SK-N-SH (cell line): ENCODE results near the gene BBS2. TPM values are rescaled to one million over a fixed set of nuclear protein-coding genes. Genes with fewer than 3 reads are reported as not detected.

Source experiments
- CTCF ChIA-PET: fragments of 300-600, 350-600 bp; formaldehyde crosslinking; extraction: SDS; loops from one replicate; lab custom pipeline; 2021; lab: Yijun Ruan, JAX
- POLR2A ChIA-PET: fragments of 350-600 bp; sonication (Branson Sonifier 250); formaldehyde crosslinking; extraction: SDS; loops from one replicate; lab custom pipeline; 2020; ENCODE audit warnings: antibody characterized with exemption, inconsistent platforms; lab: Yijun Ruan, JAX
- DNase-seq: peaks from one replicate; pipeline ENCODE4 v3.0.0; 2012
- H2AFZ ChIP-seq: fragments of 200-600 bp; sonication (generic); 2 replicates; pipeline ENCODE4 v1.8.1; 2016; ENCODE audit warnings: antibody characterized with exemption, mild to moderate bottlenecking, low read depth
- H3F3A ChIP-seq: fragments of 200-600 bp; sonication (generic); replicated peaks from 2 replicates; pipeline ENCODE3; 2016; ENCODE audit warnings: antibody characterized with exemption, mild to moderate bottlenecking; ENCODE audit not compliant: insufficient read depth
- H3K27ac ChIP-seq, 2 experiments: fragments of 200-500 bp in 1 of 2; fragments of 200-600 bp in 1 of 2; sonication (Bioruptor generic) in 1 of 2; sonication (generic), shearing (Covaris generic) in 1 of 2; 2 replicates each; pipeline versions ENCODE4 v1.5.1 to v1.6.1; 2014 to 2016; ENCODE audit warnings: low read depth in 2 of 2, inconsistent platforms in 1 of 2, low read length in 1 of 2, mild to moderate bottlenecking in 1 of 2, mixed read lengths in 1 of 2
- H3K27me3 ChIP-seq: fragments of 200-600 bp; sonication (generic), shearing (Covaris generic); 2 replicates; pipeline ENCODE4 v1.6.1; 2016; ENCODE audit warnings: mixed run types; ENCODE audit not compliant: insufficient read depth
- H3K36me3 ChIP-seq, 2 experiments: fragments of 200-500 bp in 1 of 2; fragments of 200-600 bp in 1 of 2; sonication (Bioruptor generic) in 1 of 2; sonication (generic) in 1 of 2; replicated peaks in 1 of 2; 2 replicates each; pipeline versions ENCODE3 to v1.5.1; 2014 to 2016; ENCODE audit warnings: low read length in 1 of 2, mild to moderate bottlenecking in 1 of 2; ENCODE audit not compliant: insufficient read depth in 2 of 2, control insufficient read depth in 1 of 2
- H3K4me1 ChIP-seq, 2 experiments: fragments of 200-500 bp in 1 of 2; fragments of 200-600 bp in 1 of 2; sonication (Bioruptor generic) in 1 of 2; sonication (generic), shearing (Covaris generic) in 1 of 2; 2 replicates each; pipeline versions ENCODE4 v1.5.1 to v1.6.1; 2014 to 2016; ENCODE audit warnings: low read depth in 1 of 2, low read length in 1 of 2, mixed run types in 1 of 2; ENCODE audit not compliant: insufficient read depth in 2 of 2, control insufficient read depth in 1 of 2
- H3K4me2 ChIP-seq: fragments of 200-600 bp; sonication (generic), shearing (Covaris generic); 2 replicates; pipeline ENCODE4 v1.6.1; 2017; ENCODE audit warnings: mixed run types
- H3K4me3 ChIP-seq, 2 experiments: fragments of 200-500 bp in 1 of 2; fragments of 200-600 bp in 1 of 2; sonication (Bioruptor generic) in 1 of 2; sonication (generic), shearing (Covaris generic) in 1 of 2; 2 replicates each; pipeline versions ENCODE4 v1.5.1 to v1.8.1; 2014 to 2016; ENCODE audit warnings: low read depth in 2 of 2, inconsistent platforms in 1 of 2, low read length in 1 of 2, mild to moderate bottlenecking in 1 of 2, mixed read lengths in 1 of 2, moderate library complexity in 1 of 2
- H3K79me2 ChIP-seq: fragments of 200-600 bp; sonication (generic); 2 replicates; pipeline ENCODE4 v1.8.1; 2017; ENCODE audit warnings: mild to moderate bottlenecking; ENCODE audit not compliant: insufficient read depth
- H3K9ac ChIP-seq: fragments of 200-600 bp; sonication (generic); 2 replicates; pipeline ENCODE4 v1.6.1; 2017; ENCODE audit warnings: mixed run types
- H3K9me2 ChIP-seq: fragments of 200-600 bp; sonication (generic); 2 replicates; pipeline ENCODE4 v1.6.1; 2017; ENCODE audit warnings: mixed run types
- H3K9me3 ChIP-seq: fragments of 200-600 bp; sonication (generic); 2 replicates; pipeline ENCODE4 v1.6.1; 2017; ENCODE audit warnings: mixed run types, mild to moderate bottlenecking, moderate library complexity
- H4K20me1 ChIP-seq: fragments of 200-600 bp; sonication (generic); 2 replicates; pipeline ENCODE4 v1.6.1; 2017; ENCODE audit warnings: mild to moderate bottlenecking, mixed run types; ENCODE audit not compliant: insufficient read depth
- CHD2 ChIP-seq: fragments of 150-350 bp; IDR thresholded peaks from 2 replicates; pipeline ENCODE4 v1.6.1; 2018; ENCODE audit warnings: low read length; ENCODE audit not compliant: partially characterized antibody
- ELF1 ChIP-seq: IDR thresholded peaks from 2 replicates; pipeline ENCODE4 v1.4.0; 2012
- EP300 ChIP-seq, 2 experiments: IDR thresholded peaks; 2 replicates each; pipeline versions ENCODE4 v1.4.0 to v1.6.1; 2012; ENCODE audit warnings: borderline replicate concordance in 1 of 2, low read depth in 1 of 2, low read length in 1 of 2
- EZH2phosphoT487 ChIP-seq: fragments of 200-600 bp; sonication (generic); IDR thresholded peaks from 2 replicates; pipeline ENCODE4 v1.6.1; 2017; ENCODE audit warnings: low read depth, mixed run types, mild to moderate bottlenecking, antibody characterized with exemption, moderate library complexity, borderline replicate concordance
- FOXJ3 ChIP-seq: sonication (generic); formaldehyde crosslinking; IDR thresholded peaks from 2 replicates; pipeline ENCODE4 v1.5.1; 2020; ENCODE audit warnings: mild to moderate bottlenecking, missing genetic modification reagents
- GABPA ChIP-seq: IDR thresholded peaks from 2 replicates; pipeline ENCODE4 v1.4.0; 2012; ENCODE audit warnings: low read depth, mild to moderate bottlenecking
- JUND ChIP-seq: IDR thresholded peaks from 2 replicates; pipeline ENCODE4 v1.4.0; 2012
- MEF2A ChIP-seq: IDR thresholded peaks from 2 replicates; pipeline ENCODE4 v1.4.0; 2012; ENCODE audit warnings: low read depth, borderline replicate concordance
- MXI1 ChIP-seq: IDR thresholded peaks from 2 replicates; pipeline ENCODE4 v1.6.1; 2012; ENCODE audit warnings: mild to moderate bottlenecking, low read depth, low read length, improper control_type of control experiment
- NRF1 ChIP-seq: IDR thresholded peaks from 2 replicates; pipeline ENCODE4 v1.6.1; 2012; ENCODE audit warnings: low read depth, mild to moderate bottlenecking, low read length
- RAD21 ChIP-seq: IDR thresholded peaks from 2 replicates; pipeline ENCODE4 v1.6.1; 2012; ENCODE audit warnings: mild to moderate bottlenecking, low read length
- RCOR1 ChIP-seq: fragments of 150-350 bp; IDR thresholded peaks from 2 replicates; pipeline ENCODE4 v1.6.1; 2017; ENCODE audit warnings: antibody characterized with exemption, low read length
- RFX5 ChIP-seq: IDR thresholded peaks from 2 replicates; pipeline ENCODE4 v1.6.1; 2012; ENCODE audit warnings: mild to moderate bottlenecking, improper control_type of control experiment, low read length
- SIN3A ChIP-seq: IDR thresholded peaks from 2 replicates; pipeline ENCODE4 v1.6.1; 2012; ENCODE audit warnings: low read depth, mild to moderate bottlenecking, low read length, moderate library complexity, borderline replicate concordance
- SMC3 ChIP-seq: IDR thresholded peaks from 2 replicates; pipeline ENCODE4 v1.6.1; 2012; ENCODE audit warnings: low read depth, low read length, improper control_type of control experiment
- TEAD4 ChIP-seq: IDR thresholded peaks from 2 replicates; pipeline ENCODE4 v1.4.0; 2012; ENCODE audit warnings: mild to moderate bottlenecking, borderline replicate concordance; ENCODE audit not compliant: insufficient read depth
- YY1 ChIP-seq: IDR thresholded peaks from 2 replicates; pipeline ENCODE4 v1.4.0; 2012; ENCODE audit warnings: low read depth, mild to moderate bottlenecking
- WGBS: methylation state at CpG from one replicate; pipeline ENCODE4 v1.1.6; 2017; ENCODE audit warnings: low lambda C conversion rate; 5-methylcytosine and 5-hydroxymethylcytosine counted together
- polyA plus RNA-seq, 3 experiments: library from polyadenylated mRNA; depleted of rRNA; stranded (reverse); fragments of >200 nt; gene quantifications; 2 replicates each; pipeline ENCODE4 v1.2.3, GENCODE V29; 2012
- TF ChIP-seq, protein P1 (sequence below): IDR thresholded peaks from 2 replicates; pipeline ENCODE4 v1.4.0; 2012; ENCODE audit warnings: low read depth
- TF ChIP-seq, protein P2 (sequence below): fragments of 200-600 bp; sonication (generic); IDR thresholded peaks from 2 replicates; pipeline ENCODE4 v1.6.1; 2017; ENCODE audit warnings: antibody characterized with exemption, mild to moderate bottlenecking, moderate library complexity
- TF ChIP-seq, protein P3 (sequence below): fragments of 150-350 bp; IDR thresholded peaks from 2 replicates; pipeline ENCODE4 v1.6.1; 2017; ENCODE audit warnings: antibody characterized with exemption, low read length, low read depth, borderline replicate concordance
- TF ChIP-seq, protein P4 (sequence below): fragments of 150-350 bp; IDR thresholded peaks from 2 replicates; pipeline ENCODE4 v1.6.1; 2016; ENCODE audit warnings: mild to moderate bottlenecking, low read depth, low read length
- TF ChIP-seq, protein P5 (sequence below): IDR thresholded peaks from 2 replicates; pipeline ENCODE4 v1.4.0; 2012; ENCODE audit warnings: low read depth, borderline replicate concordance
- TF ChIP-seq, protein P6 (sequence below): IDR thresholded peaks from 2 replicates; pipeline ENCODE4; 2012

BBS2 gene
- polyA plus RNA-seq, 1 of the 3 experiments (the other 2 are of a cell fraction) = 74.3 TPM

DNA sequence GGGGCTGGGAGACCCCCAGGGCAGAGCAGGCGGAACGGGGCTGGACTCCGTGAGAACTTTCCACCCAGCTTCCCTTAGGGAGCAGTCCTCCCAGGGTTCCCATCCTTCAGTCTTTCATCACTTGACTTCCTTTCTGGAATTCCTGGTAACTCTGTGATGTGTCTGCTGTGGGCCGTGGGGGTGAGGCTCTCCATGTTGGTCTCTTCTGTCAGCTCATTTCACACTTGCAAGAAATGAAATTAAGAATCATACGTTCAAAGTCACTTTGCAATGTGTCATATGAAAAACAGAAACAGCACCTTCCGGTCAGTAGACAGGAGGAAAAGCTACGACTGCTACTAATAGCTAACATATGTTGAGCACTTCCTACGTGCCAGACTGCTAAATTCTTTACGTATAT is 5.4 kb upstream of the BBS2 start:
- no peaks in the 10 kb centered on the region for H3K36me3 ChIP-seq
- H3K9ac ChIP-seq = no peak overlapping the region
- no peaks in the 10 kb centered on the region for H3K9me2 ChIP-seq
- POLR2A ChIA-PET = no interaction called here
- H3K27ac ChIP-seq = peak overlapping the region; percentile 65 to 76
- H3K4me2 ChIP-seq = peak overlapping the region; percentile 35; the same call in 1 of the 2 replicates
- CTCF ChIA-PET = no interaction called here
- H3F3A ChIP-seq = peaks cover 9% of the 10 kb centered on the region
- peaks cover 5 to 13% of the 10 kb centered on the region in 2 experiments; a peak in 2 of 4 replicates for H3K4me1 ChIP-seq
- no peaks in the 10 kb centered on the region for H3K9me3 ChIP-seq
- H3K79me2 ChIP-seq = no peaks in the 10 kb centered on the region
- no peaks in the 10 kb centered on the region for H4K20me1 ChIP-seq
- H3K27me3 ChIP-seq = no peaks in the 10 kb centered on the region
- peak; percentile 36 for DNase-seq
- peak overlapping the region; percentile 84 for H2AFZ ChIP-seq
- WGBS = 36% methylated on average over 9 of the region's 9 CpGs
- 0 out of 4 replicates have a peak overlapping the region, but pooled peaks of 1 of the 2 experiments have one; percentile 4 for H3K4me3 ChIP-seq
- TF ChIP-seq RFX5 = no peak
- TF ChIP-seq RCOR1 = 0 out of 2 replicates have a peak, but pooled peaks have one; percentile 16
- TF ChIP-seq, protein P1, sequence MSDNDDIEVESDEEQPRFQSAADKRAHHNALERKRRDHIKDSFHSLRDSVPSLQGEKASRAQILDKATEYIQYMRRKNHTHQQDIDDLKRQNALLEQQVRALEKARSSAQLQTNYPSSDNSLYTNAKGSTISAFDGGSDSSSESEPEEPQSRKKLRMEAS = 0 out of 2 replicates have a peak, but pooled peaks have one; percentile 26
- TF ChIP-seq SIN3A = no peak
- no peak for TF ChIP-seq RAD21
- no peak for TF ChIP-seq NRF1
- TF ChIP-seq MEF2A = no peak
- TF ChIP-seq TEAD4 = peak; percentile 34; the same call in 1 of the 2 replicates
- no peak for TF ChIP-seq CHD2
- TF ChIP-seq ELF1 = no peak
- TF ChIP-seq, protein P2, sequence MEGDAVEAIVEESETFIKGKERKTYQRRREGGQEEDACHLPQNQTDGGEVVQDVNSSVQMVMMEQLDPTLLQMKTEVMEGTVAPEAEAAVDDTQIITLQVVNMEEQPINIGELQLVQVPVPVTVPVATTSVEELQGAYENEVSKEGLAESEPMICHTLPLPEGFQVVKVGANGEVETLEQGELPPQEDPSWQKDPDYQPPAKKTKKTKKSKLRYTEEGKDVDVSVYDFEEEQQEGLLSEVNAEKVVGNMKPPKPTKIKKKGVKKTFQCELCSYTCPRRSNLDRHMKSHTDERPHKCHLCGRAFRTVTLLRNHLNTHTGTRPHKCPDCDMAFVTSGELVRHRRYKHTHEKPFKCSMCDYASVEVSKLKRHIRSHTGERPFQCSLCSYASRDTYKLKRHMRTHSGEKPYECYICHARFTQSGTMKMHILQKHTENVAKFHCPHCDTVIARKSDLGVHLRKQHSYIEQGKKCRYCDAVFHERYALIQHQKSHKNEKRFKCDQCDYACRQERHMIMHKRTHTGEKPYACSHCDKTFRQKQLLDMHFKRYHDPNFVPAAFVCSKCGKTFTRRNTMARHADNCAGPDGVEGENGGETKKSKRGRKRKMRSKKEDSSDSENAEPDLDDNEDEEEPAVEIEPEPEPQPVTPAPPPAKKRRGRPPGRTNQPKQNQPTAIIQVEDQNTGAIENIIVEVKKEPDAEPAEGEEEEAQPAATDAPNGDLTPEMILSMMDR = no peak
- TF ChIP-seq GABPA = no peak
- TF ChIP-seq, protein P3, sequence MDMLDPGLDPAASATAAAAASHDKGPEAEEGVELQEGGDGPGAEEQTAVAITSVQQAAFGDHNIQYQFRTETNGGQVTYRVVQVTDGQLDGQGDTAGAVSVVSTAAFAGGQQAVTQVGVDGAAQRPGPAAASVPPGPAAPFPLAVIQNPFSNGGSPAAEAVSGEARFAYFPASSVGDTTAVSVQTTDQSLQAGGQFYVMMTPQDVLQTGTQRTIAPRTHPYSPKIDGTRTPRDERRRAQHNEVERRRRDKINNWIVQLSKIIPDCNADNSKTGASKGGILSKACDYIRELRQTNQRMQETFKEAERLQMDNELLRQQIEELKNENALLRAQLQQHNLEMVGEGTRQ = no peak
- TF ChIP-seq, protein P4, sequence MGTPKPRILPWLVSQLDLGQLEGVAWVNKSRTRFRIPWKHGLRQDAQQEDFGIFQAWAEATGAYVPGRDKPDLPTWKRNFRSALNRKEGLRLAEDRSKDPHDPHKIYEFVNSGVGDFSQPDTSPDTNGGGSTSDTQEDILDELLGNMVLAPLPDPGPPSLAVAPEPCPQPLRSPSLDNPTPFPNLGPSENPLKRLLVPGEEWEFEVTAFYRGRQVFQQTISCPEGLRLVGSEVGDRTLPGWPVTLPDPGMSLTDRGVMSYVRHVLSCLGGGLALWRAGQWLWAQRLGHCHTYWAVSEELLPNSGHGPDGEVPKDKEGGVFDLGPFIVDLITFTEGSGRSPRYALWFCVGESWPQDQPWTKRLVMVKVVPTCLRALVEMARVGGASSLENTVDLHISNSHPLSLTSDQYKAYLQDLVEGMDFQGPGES = no peak
- no peak for TF ChIP-seq MXI1
- TF ChIP-seq, protein P5, sequence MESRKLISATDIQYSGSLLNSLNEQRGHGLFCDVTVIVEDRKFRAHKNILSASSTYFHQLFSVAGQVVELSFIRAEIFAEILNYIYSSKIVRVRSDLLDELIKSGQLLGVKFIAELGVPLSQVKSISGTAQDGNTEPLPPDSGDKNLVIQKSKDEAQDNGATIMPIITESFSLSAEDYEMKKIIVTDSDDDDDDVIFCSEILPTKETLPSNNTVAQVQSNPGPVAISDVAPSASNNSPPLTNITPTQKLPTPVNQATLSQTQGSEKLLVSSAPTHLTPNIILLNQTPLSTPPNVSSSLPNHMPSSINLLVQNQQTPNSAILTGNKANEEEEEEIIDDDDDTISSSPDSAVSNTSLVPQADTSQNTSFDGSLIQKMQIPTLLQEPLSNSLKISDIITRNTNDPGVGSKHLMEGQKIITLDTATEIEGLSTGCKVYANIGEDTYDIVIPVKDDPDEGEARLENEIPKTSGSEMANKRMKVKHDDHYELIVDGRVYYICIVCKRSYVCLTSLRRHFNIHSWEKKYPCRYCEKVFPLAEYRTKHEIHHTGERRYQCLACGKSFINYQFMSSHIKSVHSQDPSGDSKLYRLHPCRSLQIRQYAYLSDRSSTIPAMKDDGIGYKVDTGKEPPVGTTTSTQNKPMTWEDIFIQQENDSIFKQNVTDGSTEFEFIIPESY = no peak
- TF ChIP-seq EZH2phosphoT487 = no peak
- no peak for TF ChIP-seq YY1
- TF ChIP-seq EP300 (IDR thresholded peaks at IDR 0.05; ENCODE audit: borderline replicate concordance in 1 of 2, low read depth in 1 of 2, low read length in 1 of 2) = peak in 1 of 2 experiments; percentile 16; a peak in 1 of 4 replicates
- TF ChIP-seq JUND = 0 out of 2 replicates have a peak, but pooled peaks have one; percentile 9
- TF ChIP-seq SMC3 = no peak
- TF ChIP-seq FOXJ3 = no peak
- TF ChIP-seq, protein P6, sequence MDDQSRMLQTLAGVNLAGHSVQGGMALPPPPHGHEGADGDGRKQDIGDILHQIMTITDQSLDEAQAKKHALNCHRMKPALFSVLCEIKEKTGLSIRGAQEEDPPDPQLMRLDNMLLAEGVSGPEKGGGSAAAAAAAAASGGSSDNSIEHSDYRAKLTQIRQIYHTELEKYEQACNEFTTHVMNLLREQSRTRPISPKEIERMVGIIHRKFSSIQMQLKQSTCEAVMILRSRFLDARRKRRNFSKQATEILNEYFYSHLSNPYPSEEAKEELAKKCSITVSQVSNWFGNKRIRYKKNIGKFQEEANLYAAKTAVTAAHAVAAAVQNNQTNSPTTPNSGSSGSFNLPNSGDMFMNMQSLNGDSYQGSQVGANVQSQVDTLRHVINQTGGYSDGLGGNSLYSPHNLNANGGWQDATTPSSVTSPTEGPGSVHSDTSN = peak; percentile 46; the same call in 1 of the 2 replicates
